Calu3 (cell line): Measurements from ENCODE around the gene LVRN. TPM values are rescaled to one million over a fixed set of nuclear protein-coding genes. Genes with fewer than 3 reads are reported as not detected.

Experiments
- BruUV-seq: library from RNA; stranded (reverse); fragments of 400-500 nt; replicated peaks from 2 replicates; lab custom pipeline; 2021; lab: Mats Ljungman, UMichigan
- CTCF ChIA-PET: fragments of 300-600 bp; sonication (Branson Sonifier 250); formaldehyde crosslinking; loops from one replicate; lab custom pipeline; 2022; ENCODE audit warnings: antibody characterized with exemption; lab: Charles Lee
- DNase-seq: peaks from one replicate; pipeline ENCODE4 v3.0.0; 2022
- H3K27ac Mint-ChIP-seq: one replicate; pipeline ENCODE4 v1.8.0; 2022; ENCODE audit warnings: mixed read lengths; ENCODE audit not compliant: unreplicated experiment
- H3K27me3 Mint-ChIP-seq: one replicate; pipeline ENCODE4 v1.8.0; 2022; ENCODE audit warnings: mixed read lengths; ENCODE audit not compliant: unreplicated experiment
- H3K36me3 Mint-ChIP-seq: one replicate; pipeline ENCODE4 v1.8.0; 2022; ENCODE audit warnings: mild to moderate bottlenecking, moderate library complexity, mixed read lengths; ENCODE audit not compliant: insufficient read depth, unreplicated experiment
- H3K4me1 Mint-ChIP-seq: one replicate; pipeline ENCODE4 v1.8.0; 2022; ENCODE audit warnings: mild to moderate bottlenecking, low read depth, mixed read lengths; ENCODE audit not compliant: unreplicated experiment
- H3K4me3 Mint-ChIP-seq: one replicate; pipeline ENCODE4 v1.8.0; 2022; ENCODE audit warnings: mild to moderate bottlenecking, low read depth, moderate library complexity, mixed read lengths; ENCODE audit not compliant: unreplicated experiment
- H3K9me3 Mint-ChIP-seq: one replicate; pipeline ENCODE4 v1.8.0; 2022; ENCODE audit warnings: low read depth, mixed read lengths; ENCODE audit not compliant: unreplicated experiment
- intact Hi-C: fragments of 100-400 bp; cut with micrococcal nuclease; formaldehyde crosslinking; loops from one replicate; pipeline ENCODE4 v1.10.0; 2022; ENCODE audit not compliant: unreplicated experiment
- total RNA-seq: library from RNA; stranded (reverse); gene quantifications from 2 replicates; pipeline ENCODE4 v1.2.3, GENCODE V29; 2022
- TF ChIP-seq, protein P1 (sequence below): fragments of 200-600 bp; IDR thresholded peaks from one replicate; pipeline ENCODE4 v1.8.0; 2022; ENCODE audit warnings: antibody characterized with exemption; ENCODE audit not compliant: unreplicated experiment

LVRN gene
- total RNA-seq, 1 experiment from 2014 or later, result 0.14 TPM

DNA sequence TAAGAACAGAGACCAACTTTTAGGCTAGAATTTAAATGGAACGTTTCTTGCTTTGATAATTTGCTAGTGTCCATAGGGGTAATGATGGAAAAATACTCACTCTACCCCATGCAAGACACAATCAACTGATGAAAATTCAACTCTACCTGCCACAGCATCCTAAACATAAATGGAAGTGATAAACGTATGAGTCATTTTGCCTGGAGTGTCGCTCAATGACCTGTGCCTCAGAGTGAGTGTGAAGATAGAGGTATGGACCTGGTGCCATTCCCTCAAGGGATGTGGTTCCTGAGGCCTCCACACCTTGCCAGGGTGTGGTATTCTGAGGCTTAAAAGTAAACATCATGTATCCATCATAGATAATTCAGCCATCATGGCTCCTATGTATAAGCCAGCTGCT is 84.0 kb downstream of the LVRN start:
- CTCF ChIA-PET, result interaction anchor here (0.7 kb wide), 1 partner anchor 392 kb away, joined by 4 read pairs; no protein-coding TSS in a partner anchor
- TF ChIP-seq, protein P1, sequence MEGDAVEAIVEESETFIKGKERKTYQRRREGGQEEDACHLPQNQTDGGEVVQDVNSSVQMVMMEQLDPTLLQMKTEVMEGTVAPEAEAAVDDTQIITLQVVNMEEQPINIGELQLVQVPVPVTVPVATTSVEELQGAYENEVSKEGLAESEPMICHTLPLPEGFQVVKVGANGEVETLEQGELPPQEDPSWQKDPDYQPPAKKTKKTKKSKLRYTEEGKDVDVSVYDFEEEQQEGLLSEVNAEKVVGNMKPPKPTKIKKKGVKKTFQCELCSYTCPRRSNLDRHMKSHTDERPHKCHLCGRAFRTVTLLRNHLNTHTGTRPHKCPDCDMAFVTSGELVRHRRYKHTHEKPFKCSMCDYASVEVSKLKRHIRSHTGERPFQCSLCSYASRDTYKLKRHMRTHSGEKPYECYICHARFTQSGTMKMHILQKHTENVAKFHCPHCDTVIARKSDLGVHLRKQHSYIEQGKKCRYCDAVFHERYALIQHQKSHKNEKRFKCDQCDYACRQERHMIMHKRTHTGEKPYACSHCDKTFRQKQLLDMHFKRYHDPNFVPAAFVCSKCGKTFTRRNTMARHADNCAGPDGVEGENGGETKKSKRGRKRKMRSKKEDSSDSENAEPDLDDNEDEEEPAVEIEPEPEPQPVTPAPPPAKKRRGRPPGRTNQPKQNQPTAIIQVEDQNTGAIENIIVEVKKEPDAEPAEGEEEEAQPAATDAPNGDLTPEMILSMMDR, result no peak
- H3K36me3 Mint-ChIP-seq, result no peaks in the 10 kb centered on the region
- intact Hi-C loops, result no loop called here
- no peak for DNase-seq
- no peak overlapping the region for H3K4me3 Mint-ChIP-seq
- BruUV-seq, result no TSS peak
- H3K4me1 Mint-ChIP-seq, result no peaks in the 10 kb centered on the region
- H3K27me3 Mint-ChIP-seq, result no peaks in the 10 kb centered on the region
- H3K9me3 Mint-ChIP-seq, result no peaks in the 10 kb centered on the region
- H3K27ac Mint-ChIP-seq, result no peak overlapping the region

DNA sequence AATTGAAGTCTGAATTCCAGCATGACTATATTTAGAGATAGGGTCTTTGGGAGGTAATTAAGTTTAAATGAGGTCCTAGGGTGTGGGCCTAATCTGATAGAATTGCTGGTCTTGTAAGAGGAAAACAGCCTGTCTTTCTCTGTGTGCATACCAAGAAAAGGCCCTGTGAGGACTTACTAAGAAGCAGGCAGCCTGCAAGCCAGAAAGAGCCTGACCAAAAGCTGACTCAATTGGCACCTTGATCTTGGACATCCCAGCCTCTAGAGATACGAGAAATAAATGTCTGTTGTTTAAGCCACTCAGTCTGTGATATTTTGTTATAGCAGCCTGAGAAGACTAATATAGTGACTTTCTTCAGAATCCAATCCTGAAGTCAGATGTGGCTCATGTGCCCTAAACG is 84.5 kb downstream of the LVRN start:
- DNase-seq, result no peak
- H3K27me3 Mint-ChIP-seq, result no peaks in the 10 kb centered on the region
- BruUV-seq, result no TSS peak
- CTCF ChIA-PET, result no interaction called here
- no peaks in the 10 kb centered on the region for H3K4me1 Mint-ChIP-seq
- H3K9me3 Mint-ChIP-seq, result no peaks in the 10 kb centered on the region
- no peak overlapping the region for H3K4me3 Mint-ChIP-seq
- H3K27ac Mint-ChIP-seq, result no peak overlapping the region
- intact Hi-C loops, result no loop called here
- TF ChIP-seq, protein P1, result no peak
- no peaks in the 10 kb centered on the region for H3K36me3 Mint-ChIP-seq

DNA sequence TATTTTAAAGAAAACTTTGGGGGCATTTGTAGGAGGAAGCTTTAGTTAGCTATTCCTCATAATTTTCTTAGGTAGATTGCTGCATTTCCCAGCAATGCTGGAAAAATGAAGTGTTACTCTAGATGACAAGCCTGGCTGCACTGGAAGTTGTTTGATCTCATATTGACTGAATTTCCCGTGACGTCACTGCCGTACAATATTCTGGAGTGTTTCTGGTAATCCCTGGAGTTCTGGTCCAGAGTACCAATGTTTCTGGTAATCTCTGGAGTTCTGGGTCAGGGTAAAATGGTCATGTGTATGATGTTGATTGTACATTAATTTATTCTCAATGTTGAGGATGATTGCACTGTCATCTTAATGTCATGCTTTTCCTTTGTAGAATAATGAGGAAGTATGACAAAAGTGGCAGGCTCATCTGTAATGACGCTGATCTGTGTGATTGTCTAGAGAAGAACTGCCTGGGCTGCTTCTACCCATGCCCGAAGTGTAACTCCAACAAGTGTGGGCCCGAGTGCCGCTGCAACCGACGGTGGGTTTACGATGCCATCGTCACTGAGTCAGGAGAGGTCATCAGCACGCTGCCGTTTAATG is 96.2 kb downstream of the LVRN start:
- TF ChIP-seq, protein P1, result no peak
- DNase-seq, result no peak
- Mint-ChIP-seq H3K27ac (no peak overlapping the region), H3K36me3 (no peaks in the 10 kb centered on the region), H3K4me1 (no peaks in the 10 kb centered on the region), H3K9me3 (no peaks in the 10 kb centered on the region), H3K4me3 (no peak overlapping the region), H3K27me3 (peaks cover 15% of the 10 kb centered on the region)
- intact Hi-C loops, result no loop called here
- CTCF ChIA-PET, result no interaction called here
- BruUV-seq, result no TSS peak

DNA sequence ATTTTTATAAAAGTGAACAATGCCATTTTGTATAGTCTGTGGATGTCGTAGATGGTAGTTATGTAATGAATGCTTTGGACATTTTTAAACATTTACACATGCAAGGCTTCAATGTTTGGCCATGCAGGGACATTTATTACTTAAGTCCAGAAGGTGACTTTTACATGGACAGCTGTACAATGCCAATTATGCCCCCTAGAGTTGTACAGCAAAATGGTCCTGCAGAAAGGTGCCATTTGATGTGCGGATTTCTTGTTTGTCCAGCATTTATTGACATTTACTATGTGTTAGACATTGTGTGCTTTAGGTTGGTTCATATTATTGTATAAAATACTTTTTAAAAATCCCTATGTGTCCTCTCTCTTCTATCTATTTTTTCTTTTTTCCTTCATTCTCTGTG is 100.1 kb downstream of the LVRN start:
- CTCF ChIA-PET, result no interaction called here
- Mint-ChIP-seq H3K4me1 (no peaks in the 10 kb centered on the region), H3K36me3 (no peaks in the 10 kb centered on the region), H3K4me3 (no peak overlapping the region), H3K27me3 (peaks cover 11% of the 10 kb centered on the region), H3K9me3 (no peaks in the 10 kb centered on the region), H3K27ac (no peak overlapping the region)
- intact Hi-C loops, result no loop called here
- TF ChIP-seq, protein P1, result no peak
- no TSS peak for BruUV-seq
- no peak for DNase-seq
